GM12875 (cell line): ENCODE results near the gene RRAD.
A peak's percentile ranks its signal among the peaks of the same experiment; 100 is the strongest.

Experiments used
- H3K4me3 ChIP-seq: one replicate; pipeline ENCODE4 v1.5.1; 2011; ENCODE audit warnings: low read depth, low read length, control low read depth
- CTCF ChIP-seq: IDR thresholded peaks from 2 replicates; pipeline ENCODE4 v1.5.1; 2011; ENCODE audit warnings: low read depth, mild to moderate bottlenecking, control low read depth, inconsistent platforms, low read length, moderate library complexity, borderline replicate concordance; ENCODE audit not compliant: insufficient read depth

Gene RRAD

GRCh38 chr16:66930189-66930588 is 4.9 kb upstream of the RRAD start:
- TF ChIP-seq CTCF, result no peak
- no peak overlapping the region for H3K4me3 ChIP-seq

- peak; percentile 41; the same call in 1 of the 2 replicates for TF ChIP-seq CTCF
- H3K4me3 ChIP-seq, result no peak overlapping the region
These were observed 3.5 kb upstream of the RRAD start for GRCh38 chr16:66928702-66929388.

GRCh38 chr16:66927918-66928649 is 2.7 kb upstream of the RRAD start:
- no peak for TF ChIP-seq CTCF
- H3K4me3 ChIP-seq, result no peak overlapping the region

- no peak overlapping the region for H3K4me3 ChIP-seq
- TF ChIP-seq CTCF, result no peak
These were observed 1.7 kb upstream of the RRAD start for GRCh38 chr16:66926961-66927436.

GRCh38 chr16:66926171-66926947 is 1.0 kb upstream of the RRAD start:
- no peak for TF ChIP-seq CTCF
- H3K4me3 ChIP-seq, result no peak overlapping the region

GRCh38 chr16:66924527-66925321 is 611 bp downstream of the RRAD start:
- H3K4me3 ChIP-seq, result no peak overlapping the region
- TF ChIP-seq CTCF, result peak; percentile 50; the same call in 1 of the 2 replicates
